Transverse colon (tissue), 4 donors: Measurements from ENCODE around the gene E2F4.

Source experiments
- POLR2AphosphoS5 ChIP-seq, 3 donors: sonication (generic); formaldehyde crosslinking; IDR thresholded peaks; one replicate each; pipeline ENCODE4 v1.6.1; 2016; ENCODE audit warnings: antibody characterized with exemption in 3 of 3
- TF ChIP-seq, protein P1 (sequence below), 5 experiments: fragments of 200-600 bp in 3 of 5; fragments of 450-650 bp in 2 of 5; sonication (generic) in 3 of 5; IDR thresholded peaks; 1 replicate in 2 of 5; 2 replicates in 3 of 5; pipeline ENCODE4 v1.5.1; 2016 to 2017; ENCODE audit warnings: antibody characterized with exemption in 5 of 5, inconsistent platforms in 3 of 5, mild to moderate bottlenecking in 2 of 5, moderate library complexity in 1 of 5

DNA sequence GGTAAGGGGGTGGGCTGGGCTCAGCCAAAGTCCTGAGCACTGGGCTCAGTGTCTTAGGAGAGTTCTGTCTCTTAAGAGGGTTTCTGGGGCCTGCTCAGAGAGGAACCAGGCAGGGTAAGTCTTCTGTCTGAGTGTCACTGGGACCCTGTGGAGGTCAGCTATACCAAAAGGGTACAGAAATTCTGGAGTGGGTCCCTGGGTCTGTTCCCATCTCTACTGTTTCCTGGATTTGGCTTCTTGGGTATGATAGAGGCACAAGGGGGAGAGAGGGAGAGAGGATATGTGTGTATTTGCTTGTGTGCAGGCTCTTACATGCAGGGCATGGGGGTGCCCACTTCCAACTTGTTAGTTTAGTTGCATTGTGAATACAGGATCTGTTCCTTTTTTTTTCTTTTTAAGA lies 1.6 kb downstream of the E2F4 start:
- TF ChIP-seq, protein P1, sequence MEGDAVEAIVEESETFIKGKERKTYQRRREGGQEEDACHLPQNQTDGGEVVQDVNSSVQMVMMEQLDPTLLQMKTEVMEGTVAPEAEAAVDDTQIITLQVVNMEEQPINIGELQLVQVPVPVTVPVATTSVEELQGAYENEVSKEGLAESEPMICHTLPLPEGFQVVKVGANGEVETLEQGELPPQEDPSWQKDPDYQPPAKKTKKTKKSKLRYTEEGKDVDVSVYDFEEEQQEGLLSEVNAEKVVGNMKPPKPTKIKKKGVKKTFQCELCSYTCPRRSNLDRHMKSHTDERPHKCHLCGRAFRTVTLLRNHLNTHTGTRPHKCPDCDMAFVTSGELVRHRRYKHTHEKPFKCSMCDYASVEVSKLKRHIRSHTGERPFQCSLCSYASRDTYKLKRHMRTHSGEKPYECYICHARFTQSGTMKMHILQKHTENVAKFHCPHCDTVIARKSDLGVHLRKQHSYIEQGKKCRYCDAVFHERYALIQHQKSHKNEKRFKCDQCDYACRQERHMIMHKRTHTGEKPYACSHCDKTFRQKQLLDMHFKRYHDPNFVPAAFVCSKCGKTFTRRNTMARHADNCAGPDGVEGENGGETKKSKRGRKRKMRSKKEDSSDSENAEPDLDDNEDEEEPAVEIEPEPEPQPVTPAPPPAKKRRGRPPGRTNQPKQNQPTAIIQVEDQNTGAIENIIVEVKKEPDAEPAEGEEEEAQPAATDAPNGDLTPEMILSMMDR (IDR thresholded peaks at IDR 0.05), result no peak
- TF ChIP-seq POLR2AphosphoS5 (IDR thresholded peaks at IDR 0.05), result no peak
